Trophoblast cell (in vitro differentiated cells and primary cell): ENCODE measurements around the gene MEX3D.

Experiments
- DNase-seq, 2 donors: peaks; one replicate each; pipeline ENCODE4 v3.0.0-alpha.2; 2016
- H2AFZ ChIP-seq: 2 replicates; pipeline ENCODE4 v1.6.1; 2013; ENCODE audit warnings: low read length, moderate library complexity, mild to moderate bottlenecking; ENCODE audit not compliant: insufficient read depth, poor library complexity
- H2AK5ac ChIP-seq: 2 replicates; pipeline ENCODE4 v1.6.1; 2013; ENCODE audit warnings: mild to moderate bottlenecking, low read length
- H2BK120ac ChIP-seq: 2 replicates; pipeline ENCODE4 v1.6.1; 2013; ENCODE audit warnings: low read length, mild to moderate bottlenecking, moderate library complexity; ENCODE audit not compliant: insufficient read depth, poor library complexity
- H2BK12ac ChIP-seq: 2 replicates; pipeline ENCODE4 v1.6.1; 2013; ENCODE audit warnings: mild to moderate bottlenecking, low read length, moderate library complexity
- H2BK5ac ChIP-seq: 2 replicates; pipeline ENCODE4 v1.6.1; 2013; ENCODE audit warnings: low read length, low read depth, moderate library complexity, mild to moderate bottlenecking; ENCODE audit not compliant: poor library complexity
- H3K14ac ChIP-seq: 2 replicates; pipeline ENCODE4 v1.6.1; 2013; ENCODE audit warnings: mild to moderate bottlenecking, low read length
- H3K18ac ChIP-seq: 2 replicates; pipeline ENCODE4 v1.6.1; 2013; ENCODE audit warnings: mild to moderate bottlenecking, low read length
- H3K23ac ChIP-seq: 2 replicates; pipeline ENCODE4 v1.6.1; 2013; ENCODE audit warnings: low read length
- H3K27ac ChIP-seq: 2 replicates; pipeline ENCODE4 v1.5.1; 2013; ENCODE audit warnings: low read depth, mild to moderate bottlenecking, inconsistent platforms, low read length, moderate library complexity
- H3K27me3 ChIP-seq: 2 replicates; pipeline ENCODE4 v1.6.1; 2013; ENCODE audit warnings: inconsistent platforms, mild to moderate bottlenecking, low read length, moderate library complexity; ENCODE audit not compliant: insufficient read depth
- H3K36me3 ChIP-seq, 2 experiments: 1 replicate in 1 of 2; 2 replicates in 1 of 2; pipeline ENCODE4 v1.6.1; 2013; ENCODE audit warnings: low read length in 2 of 2, mild to moderate bottlenecking in 2 of 2, moderate library complexity in 1 of 2; ENCODE audit not compliant: insufficient read depth in 2 of 2, control insufficient read depth in 1 of 2
- H3K4ac ChIP-seq: 2 replicates; pipeline ENCODE4 v1.6.1; 2013; ENCODE audit warnings: low read depth, mild to moderate bottlenecking, low read length, moderate library complexity
- H3K4me1 ChIP-seq, 2 experiments: 1 replicate in 1 of 2; 2 replicates in 1 of 2; pipeline ENCODE4 v1.6.1; 2013; ENCODE audit warnings: low read length in 2 of 2, mild to moderate bottlenecking in 2 of 2, moderate library complexity in 1 of 2; ENCODE audit not compliant: insufficient read depth in 2 of 2, control insufficient read depth in 1 of 2
- H3K4me2 ChIP-seq: 2 replicates; pipeline ENCODE4 v1.6.1; 2013; ENCODE audit warnings: inconsistent platforms, mild to moderate bottlenecking, low read length, moderate library complexity
- H3K4me3 ChIP-seq: 2 replicates; pipeline ENCODE4 v1.5.1; 2013; ENCODE audit warnings: mild to moderate bottlenecking, low read depth, low read length, inconsistent platforms
- H3K79me1 ChIP-seq: one replicate; pipeline ENCODE4 v1.6.1; 2013; ENCODE audit warnings: low read length
- H3K79me2 ChIP-seq: 2 replicates; pipeline ENCODE4 v1.6.1; 2013; ENCODE audit warnings: low read length, mild to moderate bottlenecking; ENCODE audit not compliant: control insufficient read depth, insufficient read depth, poor library complexity
- H3K9ac ChIP-seq: 2 replicates; pipeline ENCODE4 v1.6.1; 2013; ENCODE audit warnings: mild to moderate bottlenecking, low read length
- H3K9me3 ChIP-seq: 2 replicates; pipeline ENCODE4 v1.6.1; 2013; ENCODE audit warnings: low read depth, mild to moderate bottlenecking, control low read depth, inconsistent platforms, low read length; ENCODE audit not compliant: insufficient read depth
- H4K12ac ChIP-seq: 2 replicates; pipeline ENCODE4 v1.6.1; 2013; ENCODE audit warnings: low read depth, mild to moderate bottlenecking, low read length, moderate library complexity
- H4K8ac ChIP-seq: 2 replicates; pipeline ENCODE4 v1.6.1; 2013; ENCODE audit warnings: low read depth, mild to moderate bottlenecking, low read length, moderate library complexity
- H4K91ac ChIP-seq: one replicate; pipeline ENCODE4 v1.6.1; 2013; ENCODE audit warnings: low read depth, mild to moderate bottlenecking, low read length, moderate library complexity
- WGBS: extraction: QIAGEN DNeasy Blood & Tissue Kit; methylation state at CpG from one replicate; pipeline ENCODE4 v1.1.7; 2013; ENCODE audit warnings: missing lambda C conversion rate; ENCODE audit not compliant: insufficient read length, insufficient coverage; ENCODE audit errors: extremely low coverage; 5-methylcytosine and 5-hydroxymethylcytosine counted together

The MEX3D gene

GRCh38 chr19:1524287-1524971, 43.7 kb downstream of the MEX3D start:
- peaks cover 20% of the 10 kb centered on the region for H3K27me3 ChIP-seq
- WGBS: no CpG with 5 or more reads among the region's 49 CpGs
- DNase-seq: no peak

DNA sequence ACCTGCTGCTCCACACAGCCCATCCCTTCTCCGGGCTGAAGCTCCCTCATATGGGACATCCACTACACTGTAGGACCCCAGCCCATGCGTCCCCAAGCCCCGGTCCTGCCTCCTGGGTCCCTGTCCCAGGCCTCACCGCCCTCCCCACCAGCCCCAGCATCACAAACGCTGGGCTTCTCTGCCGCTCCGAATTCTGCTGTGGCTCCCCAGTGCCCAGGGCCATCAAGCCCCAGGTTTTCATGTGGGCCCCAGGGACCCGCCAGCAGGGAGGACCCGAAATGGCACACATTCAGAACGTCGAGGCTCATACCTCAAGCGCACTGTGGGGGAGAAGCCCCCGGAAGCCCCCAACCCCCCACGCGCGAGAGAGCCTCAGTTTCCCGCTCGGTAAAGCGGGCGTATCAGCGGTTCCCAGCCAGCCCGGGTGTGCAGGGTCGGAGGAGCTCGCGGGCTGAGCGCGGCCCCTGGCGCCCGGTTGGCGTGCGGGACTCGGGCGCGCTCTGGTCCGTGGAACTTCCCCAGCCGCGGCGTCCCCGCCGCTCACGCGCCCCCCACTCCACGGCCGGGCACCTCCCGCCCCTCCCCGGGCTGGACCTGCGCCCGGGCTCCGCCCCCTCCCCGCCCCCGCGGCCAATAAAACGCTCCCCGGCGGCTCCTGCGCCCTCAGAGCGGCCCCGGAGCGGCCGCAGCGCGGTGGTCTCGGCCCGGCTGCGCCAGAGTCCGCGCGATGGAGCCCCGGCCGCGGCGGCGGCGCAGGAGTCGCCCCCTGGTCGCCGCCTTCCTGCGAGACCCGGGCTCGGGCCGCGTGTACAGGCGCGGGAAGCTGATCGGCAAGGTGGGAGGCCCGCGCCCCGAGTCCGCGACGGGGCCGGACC, 44.5 kb downstream of the MEX3D start, which contains the start of gene PLK5:
TSS of gene PLK5 (plus strand) at position 666 of the 875 bp plus-strand sequence. CDS start 2,920 bp downstream, outside the sequence.
- Histone ChIP-seq H3K4me2 (peak within 1 kb of the TSS; percentile 51), H2BK5ac (no peak within 1 kb of the TSS), H3K18ac (no peak within 1 kb of the TSS), H4K12ac (no peak within 1 kb of the TSS), H3K4ac (no peak within 1 kb of the TSS), H4K8ac (no peak within 1 kb of the TSS), H3K4me1 (no peaks in the 10 kb centered on the region), H3K27me3 (peaks cover 20% of the 10 kb centered on the region), H3K9me3 (peaks cover 19% of the 10 kb centered on the region), H3K79me2 (no peaks in the 10 kb centered on the region), H3K9ac (no peak within 1 kb of the TSS), H4K91ac (no peak within 1 kb of the TSS), H2AFZ (no peak within 1 kb of the TSS), H2BK12ac (no peak within 1 kb of the TSS), H2AK5ac (no peak within 1 kb of the TSS), H3K27ac (no peak within 1 kb of the TSS), H3K4me3 (peak within 1 kb of the TSS; percentile 49), H2BK120ac (no peak within 1 kb of the TSS), H3K36me3 (no peaks in the 10 kb centered on the region), H3K79me1 (no peaks in the 10 kb centered on the region), H3K14ac (no peak within 1 kb of the TSS), H3K23ac (no peak within 1 kb of the TSS)
- WGBS: no CpG with 5 or more reads among the region's 92 CpGs
- no peak for DNase-seq

More at GRCh38 chr19:1524287-1524971, 43.7 kb downstream of the MEX3D start:
- no peak overlapping the region for H2BK12ac ChIP-seq
- no peak overlapping the region for H2BK5ac ChIP-seq
- H3K27ac ChIP-seq: no peak overlapping the region
- H2BK120ac ChIP-seq: no peak overlapping the region
- no peaks in the 10 kb centered on the region for H3K36me3 ChIP-seq
- no peaks in the 10 kb centered on the region for H3K79me2 ChIP-seq
- H3K4me2 ChIP-seq: peak overlapping the region; percentile 51
- peak overlapping the region; percentile 49 for H3K4me3 ChIP-seq
- no peak overlapping the region for H3K9ac ChIP-seq
- peaks cover 19% of the 10 kb centered on the region for H3K9me3 ChIP-seq
- no peaks in the 10 kb centered on the region for H3K4me1 ChIP-seq
- no peak overlapping the region for H3K14ac ChIP-seq
- H4K91ac ChIP-seq: no peak overlapping the region
- no peaks in the 10 kb centered on the region for H3K79me1 ChIP-seq
- H4K12ac ChIP-seq: no peak overlapping the region
- H2AK5ac ChIP-seq: no peak overlapping the region
- H3K23ac ChIP-seq: no peak overlapping the region
- H3K18ac ChIP-seq: no peak overlapping the region
- H4K8ac ChIP-seq: no peak overlapping the region
- H2AFZ ChIP-seq: no peak overlapping the region
- no peak overlapping the region for H3K4ac ChIP-seq

- peaks cover 20% of the 10 kb centered on the region for H3K27me3 ChIP-seq
- H2BK5ac ChIP-seq: no peak overlapping the region
- H2AK5ac ChIP-seq: no peak overlapping the region
- no peak overlapping the region for H3K4ac ChIP-seq
- no peak overlapping the region for H3K14ac ChIP-seq
- no peak overlapping the region for H4K12ac ChIP-seq
- H3K23ac ChIP-seq: no peak overlapping the region
- no peaks in the 10 kb centered on the region for H3K36me3 ChIP-seq
- no peak overlapping the region for H2AFZ ChIP-seq
- H2BK12ac ChIP-seq: no peak overlapping the region
- DNase-seq: peak in 1 of 2 donors; percentile 44
- no peak overlapping the region for H2BK120ac ChIP-seq
- H3K9ac ChIP-seq: no peak overlapping the region
- H3K27ac ChIP-seq: no peak overlapping the region
- peaks cover 20% of the 10 kb centered on the region for H3K9me3 ChIP-seq
- H3K4me2 ChIP-seq: no peak overlapping the region
- no peak overlapping the region for H4K91ac ChIP-seq
- WGBS: no CpG with 5 or more reads among the region's 18 CpGs
- H3K4me3 ChIP-seq: no peak overlapping the region
- no peaks in the 10 kb centered on the region for H3K4me1 ChIP-seq
- H3K79me2 ChIP-seq: no peaks in the 10 kb centered on the region
- no peak overlapping the region for H3K18ac ChIP-seq
- H4K8ac ChIP-seq: no peak overlapping the region
- H3K79me1 ChIP-seq: no peaks in the 10 kb centered on the region
Measured at GRCh38 chr19:1522838-1523237, 45.3 kb downstream of the MEX3D start.

DNA sequence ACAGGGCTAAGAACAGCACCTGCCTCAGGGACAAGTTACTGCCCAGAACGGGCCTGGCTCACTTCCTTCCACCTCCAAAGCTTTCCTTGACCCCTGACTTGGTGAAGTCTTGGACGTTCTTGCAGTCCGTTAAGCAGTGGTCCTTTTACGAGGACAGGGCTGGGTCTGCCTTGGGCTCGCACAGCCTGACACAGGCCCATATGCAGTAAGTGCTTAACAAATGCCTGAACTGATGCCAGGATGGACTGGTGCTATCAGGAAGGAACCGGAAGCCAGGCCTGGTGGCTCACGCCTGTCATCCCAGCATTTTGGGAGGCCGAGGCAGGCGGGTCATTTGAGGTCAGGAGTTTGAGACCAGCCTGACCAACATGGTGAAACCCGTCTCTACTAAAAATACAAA, 46.1 kb downstream of the MEX3D start:
- Histone ChIP-seq H4K8ac (no peak overlapping the region), H3K9me3 (peaks cover 20% of the 10 kb centered on the region), H3K4ac (no peak overlapping the region), H4K91ac (no peak overlapping the region), H3K4me1 (no peaks in the 10 kb centered on the region), H3K79me1 (no peaks in the 10 kb centered on the region), H3K23ac (no peak overlapping the region), H2AK5ac (no peak overlapping the region), H3K4me3 (no peak overlapping the region), H3K4me2 (no peak overlapping the region), H2BK12ac (no peak overlapping the region), H2BK120ac (no peak overlapping the region), H4K12ac (no peak overlapping the region), H2BK5ac (no peak overlapping the region), H3K79me2 (no peaks in the 10 kb centered on the region), H3K18ac (no peak overlapping the region), H2AFZ (no peak overlapping the region), H3K27me3 (peaks cover 20% of the 10 kb centered on the region), H3K27ac (no peak overlapping the region), H3K14ac (no peak overlapping the region), H3K36me3 (no peaks in the 10 kb centered on the region), H3K9ac (no peak overlapping the region)
- no CpG with 5 or more reads among the region's 10 CpGs for WGBS
- no peak for DNase-seq
